Heart left ventricle (tissue), 13 donors: ENCODE results near the gene TDRD9.

Source experiments
- CTCF ChIP-seq, 12 donors: fragments of 200-600 bp; sonication (generic) in 4 of 12; IDR thresholded peaks; one replicate each; pipeline versions ENCODE4 v1.5.0 to v1.8.0; 2018 to 2022; ENCODE audit warnings: antibody characterized with exemption in 12 of 12, mild to moderate bottlenecking in 5 of 12
- POLR2A ChIP-seq, 2 donors: fragments of 450-650 bp; IDR thresholded peaks; one replicate each; pipeline ENCODE4 v1.6.1; 2017; ENCODE audit warnings: antibody characterized with exemption in 2 of 2, mild to moderate bottlenecking in 2 of 2, moderate library complexity in 2 of 2
- donor health status: ischemic (EF 13 %, LVEDD 7.1; RV severe dilation, severe dysfunction).
- donor health status: DM: no; HTN: yes; CAD: no.
- donor health status: DM: no; HTN: no; CAD: no.
- donor health status: ischemic (EF 25% LVEDD 6.9; RV normal size, moderate dysfunction).
- donor health status: ischemic (EF 25% LVEDD 5.7; RV mildly dilated, moderate dysfunction).
- donor health status: ischemic (EF 35%, LVEDD 5.7; RV mildly dilated, moderate dysfunction).
- donor health status: nonischemic (EF 11% LVEDD 7.7; RV severe dilation, severe dysfunction).
- donor health status: DM: yes; HTN: yes; CAD: no.
- donor health status: PGD.
- donor health status: ischemic (EF 29% LVEDD 5.4; RV normal size, mild dysfunction).
- donor health status: nonischemic (EF 23%, LVEDD 6.1; RV moderate dilation, normal function).

GRCh38 chr14:103974575-103974974 is 46.3 kb downstream of the TDRD9 start:
- TF ChIP-seq CTCF (IDR thresholded peaks at IDR 0.05) (no peak), POLR2A (IDR thresholded peaks at IDR 0.05) (no peak)
